Endothelial cell of umbilical vein (primary cell): ENCODE results near the gene GAPDH.

Source experiments
- EZH2 ChIP-seq: IDR thresholded peaks from 2 replicates; pipeline ENCODE4 v1.6.1; 2012; ENCODE audit warnings: borderline replicate concordance, low read depth, mild to moderate bottlenecking, moderate library complexity, low read length, inconsistent platforms; ENCODE audit not compliant: severe bottlenecking
- FOS ChIP-seq: IDR thresholded peaks from 2 replicates; pipeline ENCODE4 v1.6.1; 2011; ENCODE audit warnings: mild to moderate bottlenecking, low read length, moderate library complexity, borderline replicate concordance; ENCODE audit not compliant: insufficient read depth
- GATA2 ChIP-seq: IDR thresholded peaks from 2 replicates; pipeline ENCODE4 v1.7.0; 2011; ENCODE audit warnings: low read depth, mild to moderate bottlenecking, moderate library complexity, mixed read lengths, low read length; ENCODE audit not compliant: insufficient read length, insufficient read depth
- JUN ChIP-seq: IDR thresholded peaks from 2 replicates; pipeline ENCODE4 v1.6.1; 2011; ENCODE audit warnings: borderline replicate concordance, low read depth; ENCODE audit not compliant: insufficient read length, insufficient read depth
- MYC ChIP-seq: IDR thresholded peaks from one replicate; pipeline ENCODE4 v1.6.1; 2011; ENCODE audit warnings: mild to moderate bottlenecking, low read depth, low read length
- POLR2A ChIP-seq: IDR thresholded peaks from 2 replicates; pipeline ENCODE4 v1.6.1; 2012; ENCODE audit warnings: low read depth, mild to moderate bottlenecking, control low read depth, low read length
- POLR2AphosphoS5 ChIP-seq: IDR thresholded peaks from 2 replicates; pipeline ENCODE4 v1.6.1; 2012; ENCODE audit warnings: low read depth, mild to moderate bottlenecking, control low read depth, low read length, moderate library complexity; ENCODE audit not compliant: insufficient read depth
- TF ChIP-seq, protein P1 (sequence below), 2 donors: IDR thresholded peaks; 1 replicate in 1 of 2; 2 replicates in 1 of 2; pipeline ENCODE4 v1.5.1; 2011; ENCODE audit warnings: low read length in 2 of 2, mild to moderate bottlenecking in 2 of 2, moderate library complexity in 2 of 2, control low read depth in 1 of 2, inconsistent platforms in 1 of 2, low read depth in 1 of 2; ENCODE audit not compliant: insufficient read depth in 1 of 2; ENCODE audit errors: extremely low read depth in 1 of 2
- TF ChIP-seq, protein P2 (sequence below): IDR thresholded peaks from 2 replicates; pipeline ENCODE4 v1.6.1; 2011; ENCODE audit not compliant: insufficient read depth, insufficient read length

DNA sequence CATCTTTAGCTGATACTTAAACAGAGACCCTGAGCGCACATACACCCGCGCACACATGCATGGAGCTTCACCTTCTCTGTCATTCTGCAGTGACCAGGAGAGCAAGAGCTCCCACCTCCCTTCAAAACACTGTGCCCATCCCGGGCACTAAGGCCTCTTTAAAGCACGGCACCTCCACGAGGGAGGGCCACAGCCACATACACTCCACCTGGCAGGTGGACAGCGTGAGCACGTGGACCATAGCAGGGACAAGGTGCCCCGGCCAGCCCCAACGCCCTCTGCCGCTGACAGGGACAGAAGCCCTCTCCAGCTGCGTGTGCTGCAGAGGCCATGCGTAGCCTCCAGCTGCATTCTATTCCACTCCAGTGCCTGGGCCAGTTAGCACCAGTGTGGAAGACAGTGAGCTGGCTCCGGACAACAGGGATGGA, 5.4 kb downstream of the GAPDH start:
- TF ChIP-seq, protein P1, sequence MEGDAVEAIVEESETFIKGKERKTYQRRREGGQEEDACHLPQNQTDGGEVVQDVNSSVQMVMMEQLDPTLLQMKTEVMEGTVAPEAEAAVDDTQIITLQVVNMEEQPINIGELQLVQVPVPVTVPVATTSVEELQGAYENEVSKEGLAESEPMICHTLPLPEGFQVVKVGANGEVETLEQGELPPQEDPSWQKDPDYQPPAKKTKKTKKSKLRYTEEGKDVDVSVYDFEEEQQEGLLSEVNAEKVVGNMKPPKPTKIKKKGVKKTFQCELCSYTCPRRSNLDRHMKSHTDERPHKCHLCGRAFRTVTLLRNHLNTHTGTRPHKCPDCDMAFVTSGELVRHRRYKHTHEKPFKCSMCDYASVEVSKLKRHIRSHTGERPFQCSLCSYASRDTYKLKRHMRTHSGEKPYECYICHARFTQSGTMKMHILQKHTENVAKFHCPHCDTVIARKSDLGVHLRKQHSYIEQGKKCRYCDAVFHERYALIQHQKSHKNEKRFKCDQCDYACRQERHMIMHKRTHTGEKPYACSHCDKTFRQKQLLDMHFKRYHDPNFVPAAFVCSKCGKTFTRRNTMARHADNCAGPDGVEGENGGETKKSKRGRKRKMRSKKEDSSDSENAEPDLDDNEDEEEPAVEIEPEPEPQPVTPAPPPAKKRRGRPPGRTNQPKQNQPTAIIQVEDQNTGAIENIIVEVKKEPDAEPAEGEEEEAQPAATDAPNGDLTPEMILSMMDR (IDR thresholded peaks at IDR 0.05; ENCODE audit: extremely low read depth in 1 of 2, insufficient read depth in 1 of 2, low read depth in 1 of 2, low read length in 2 of 2) = no peak
- TF ChIP-seq POLR2A (no peak), POLR2AphosphoS5 (no peak), EZH2 (no peak), MYC (no peak), FOS (no peak), GATA2 (no peak), JUN (no peak)
- TF ChIP-seq, protein P2, sequence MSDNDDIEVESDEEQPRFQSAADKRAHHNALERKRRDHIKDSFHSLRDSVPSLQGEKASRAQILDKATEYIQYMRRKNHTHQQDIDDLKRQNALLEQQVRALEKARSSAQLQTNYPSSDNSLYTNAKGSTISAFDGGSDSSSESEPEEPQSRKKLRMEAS = no peak
